ENCODE data around the gene CCNL2. TPM values are rescaled to one million over a fixed set of nuclear protein-coding genes. Genes with fewer than 3 reads are reported as not detected.
A peak's percentile ranks its signal among the peaks of the same experiment; 100 is the strongest.

The CCNL2 gene
- total and polyA plus RNA-seq, 2 of the 13 experiments (the other 11 are each of a cell fraction or from before 2014, with no cell fraction given), result 105 to 340 TPM

GRCh38 chr1:1357871-1358432, 41.2 kb downstream of the CCNL2 start (continued):
- TF ChIP-seq MLXIP (CRISPR knock-in tag; IDR thresholded peaks at IDR 0.05; ENCODE audit: borderline replicate concordance), result no peak
- no peak for TF ChIP-seq ZBTB7A (CRISPR knock-in tag; IDR thresholded peaks at IDR 0.05)
- no peak for TF ChIP-seq ZNF619 (CRISPR knock-in tag; IDR thresholded peaks at IDR 0.05)
- TF ChIP-seq, protein P1, sequence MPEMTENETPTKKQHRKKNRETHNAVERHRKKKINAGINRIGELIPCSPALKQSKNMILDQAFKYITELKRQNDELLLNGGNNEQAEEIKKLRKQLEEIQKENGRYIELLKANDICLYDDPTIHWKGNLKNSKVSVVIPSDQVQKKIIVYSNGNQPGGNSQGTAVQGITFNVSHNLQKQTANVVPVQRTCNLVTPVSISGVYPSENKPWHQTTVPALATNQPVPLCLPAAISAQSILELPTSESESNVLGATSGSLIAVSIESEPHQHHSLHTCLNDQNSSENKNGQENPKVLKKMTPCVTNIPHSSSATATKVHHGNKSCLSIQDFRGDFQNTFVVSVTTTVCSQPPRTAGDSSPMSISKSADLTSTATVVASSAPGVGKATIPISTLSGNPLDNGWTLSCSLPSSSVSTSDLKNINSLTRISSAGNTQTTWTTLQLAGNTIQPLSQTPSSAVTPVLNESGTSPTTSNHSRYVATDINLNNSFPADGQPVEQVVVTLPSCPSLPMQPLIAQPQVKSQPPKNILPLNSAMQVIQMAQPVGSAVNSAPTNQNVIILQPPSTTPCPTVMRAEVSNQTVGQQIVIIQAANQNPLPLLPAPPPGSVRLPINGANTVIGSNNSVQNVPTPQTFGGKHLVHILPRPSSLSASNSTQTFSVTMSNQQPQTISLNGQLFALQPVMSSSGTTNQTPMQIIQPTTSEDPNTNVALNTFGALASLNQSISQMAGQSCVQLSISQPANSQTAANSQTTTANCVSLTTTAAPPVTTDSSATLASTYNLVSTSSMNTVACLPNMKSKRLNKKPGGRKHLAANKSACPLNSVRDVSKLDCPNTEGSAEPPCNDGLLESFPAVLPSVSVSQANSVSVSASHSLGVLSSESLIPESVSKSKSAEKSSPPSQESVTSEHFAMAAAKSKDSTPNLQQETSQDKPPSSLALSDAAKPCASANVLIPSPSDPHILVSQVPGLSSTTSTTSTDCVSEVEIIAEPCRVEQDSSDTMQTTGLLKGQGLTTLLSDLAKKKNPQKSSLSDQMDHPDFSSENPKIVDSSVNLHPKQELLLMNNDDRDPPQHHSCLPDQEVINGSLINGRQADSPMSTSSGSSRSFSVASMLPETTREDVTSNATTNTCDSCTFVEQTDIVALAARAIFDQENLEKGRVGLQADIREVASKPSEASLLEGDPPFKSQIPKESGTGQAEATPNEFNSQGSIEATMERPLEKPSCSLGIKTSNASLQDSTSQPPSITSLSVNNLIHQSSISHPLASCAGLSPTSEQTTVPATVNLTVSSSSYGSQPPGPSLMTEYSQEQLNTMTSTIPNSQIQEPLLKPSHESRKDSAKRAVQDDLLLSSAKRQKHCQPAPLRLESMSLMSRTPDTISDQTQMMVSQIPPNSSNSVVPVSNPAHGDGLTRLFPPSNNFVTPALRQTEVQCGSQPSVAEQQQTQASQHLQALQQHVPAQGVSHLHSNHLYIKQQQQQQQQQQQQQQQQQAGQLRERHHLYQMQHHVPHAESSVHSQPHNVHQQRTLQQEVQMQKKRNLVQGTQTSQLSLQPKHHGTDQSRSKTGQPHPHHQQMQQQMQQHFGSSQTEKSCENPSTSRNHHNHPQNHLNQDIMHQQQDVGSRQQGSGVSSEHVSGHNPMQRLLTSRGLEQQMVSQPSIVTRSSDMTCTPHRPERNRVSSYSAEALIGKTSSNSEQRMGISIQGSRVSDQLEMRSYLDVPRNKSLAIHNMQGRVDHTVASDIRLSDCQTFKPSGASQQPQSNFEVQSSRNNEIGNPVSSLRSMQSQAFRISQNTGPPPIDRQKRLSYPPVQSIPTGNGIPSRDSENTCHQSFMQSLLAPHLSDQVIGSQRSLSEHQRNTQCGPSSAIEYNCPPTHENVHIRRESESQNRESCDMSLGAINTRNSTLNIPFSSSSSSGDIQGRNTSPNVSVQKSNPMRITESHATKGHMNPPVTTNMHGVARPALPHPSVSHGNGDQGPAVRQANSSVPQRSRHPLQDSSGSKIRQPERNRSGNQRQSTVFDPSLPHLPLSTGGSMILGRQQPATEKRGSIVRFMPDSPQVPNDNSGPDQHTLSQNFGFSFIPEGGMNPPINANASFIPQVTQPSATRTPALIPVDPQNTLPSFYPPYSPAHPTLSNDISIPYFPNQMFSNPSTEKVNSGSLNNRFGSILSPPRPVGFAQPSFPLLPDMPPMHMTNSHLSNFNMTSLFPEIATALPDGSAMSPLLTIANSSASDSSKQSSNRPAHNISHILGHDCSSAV (CRISPR knock-in tag; IDR thresholded peaks at IDR 0.05; ENCODE audit: borderline replicate concordance), result no peak
- no peak for TF ChIP-seq HNRNPK (IDR thresholded peaks at IDR 0.05; ENCODE audit: low read depth, low read length, poor library complexity, severe bottlenecking)
- TF ChIP-seq ZNF615 (CRISPR knock-in tag; IDR thresholded peaks at IDR 0.05; ENCODE audit: borderline replicate concordance), result no peak
- TF ChIP-seq ARID3A (IDR thresholded peaks at IDR 0.05; ENCODE audit: low read depth, low read length), result no peak
- no peak for TF ChIP-seq SATB2 (CRISPR knock-in tag; IDR thresholded peaks at IDR 0.05)
- TF ChIP-seq POLR2AphosphoS5 (IDR thresholded peaks at IDR 0.05; ENCODE audit: low read depth, low read length), result 0 out of 2 replicates have a peak, but pooled peaks have one; percentile 19
- TF ChIP-seq ZNF501 (CRISPR knock-in tag; IDR thresholded peaks at IDR 0.05), result no peak
- TF ChIP-seq, protein P2, sequence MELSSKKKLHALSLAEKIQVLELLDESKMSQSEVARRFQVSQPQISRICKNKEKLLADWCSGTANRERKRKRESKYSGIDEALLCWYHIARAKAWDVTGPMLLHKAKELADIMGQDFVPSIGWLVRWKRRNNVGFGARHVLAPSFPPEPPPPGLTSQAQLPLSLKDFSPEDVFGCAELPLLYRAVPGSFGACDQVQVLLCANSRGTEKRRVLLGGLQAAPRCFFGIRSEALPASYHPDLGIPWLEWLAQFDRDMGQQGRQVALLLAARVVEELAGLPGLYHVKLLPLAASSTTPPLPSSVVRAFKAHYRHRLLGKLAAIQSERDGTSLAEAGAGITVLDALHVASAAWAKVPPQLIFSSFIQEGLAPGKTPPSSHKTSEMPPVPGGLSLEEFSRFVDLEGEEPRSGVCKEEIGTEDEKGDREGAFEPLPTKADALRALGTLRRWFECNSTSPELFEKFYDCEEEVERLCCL (CRISPR knock-in tag; IDR thresholded peaks at IDR 0.05; ENCODE audit: borderline replicate concordance), result 0 out of 2 replicates have a peak, but pooled peaks have one; percentile 19
- peak; percentile 5; the same call in 1 of the 2 replicates for TF ChIP-seq KDM2A (CRISPR knock-in tag; IDR thresholded peaks at IDR 0.05; ENCODE audit: borderline replicate concordance, low read depth)
- TF ChIP-seq, protein P3, sequence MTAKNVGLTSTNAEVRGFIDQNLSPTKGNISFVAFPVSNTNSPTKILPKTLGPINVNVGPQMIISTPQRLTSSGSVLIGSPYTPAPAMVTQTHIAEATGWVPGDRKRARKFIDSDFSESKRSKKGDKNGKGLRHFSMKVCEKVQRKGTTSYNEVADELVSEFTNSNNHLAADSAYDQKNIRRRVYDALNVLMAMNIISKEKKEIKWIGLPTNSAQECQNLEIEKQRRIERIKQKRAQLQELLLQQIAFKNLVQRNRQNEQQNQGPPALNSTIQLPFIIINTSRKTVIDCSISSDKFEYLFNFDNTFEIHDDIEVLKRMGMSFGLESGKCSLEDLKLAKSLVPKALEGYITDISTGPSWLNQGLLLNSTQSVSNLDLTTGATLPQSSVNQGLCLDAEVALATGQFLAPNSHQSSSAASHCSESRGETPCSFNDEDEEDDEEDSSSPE (CRISPR knock-in tag; IDR thresholded peaks at IDR 0.05), result no peak
